Esophagus squamous epithelium (tissue), 5 donors: ENCODE results near the gene PWWP2A. TPM values are rescaled to one million over a fixed set of nuclear protein-coding genes. Genes with fewer than 3 reads are reported as not detected.

Experiments used
- DNase-seq: peaks from one replicate; lab custom pipeline; 2025; lab: John Stamatoyannopoulos, UW
- H3K27ac ChIP-seq, 4 donors: fragments of 200-600 bp; sonication (generic); one replicate each; pipeline ENCODE4 v1.5.1; 2016 to 2019; ENCODE audit warnings: mild to moderate bottlenecking in 1 of 4
- H3K27me3 ChIP-seq, 4 donors: fragments of 200-600 bp; sonication (generic); 1 replicate in 3 of 4; 2 replicates in 1 of 4; pipeline versions ENCODE4 v1.5.1 to v1.6.0; 2017 to 2021; ENCODE audit warnings: antibody characterized with exemption in 1 of 4
- H3K36me3 ChIP-seq, 3 donors: fragments of 200-600 bp; sonication (generic); one replicate each; pipeline ENCODE4 v1.5.1; 2016 to 2019
- H3K4me1 ChIP-seq, 3 donors: fragments of 200-600 bp; sonication (generic); one replicate each; pipeline ENCODE4 v1.5.1; 2017 to 2019
- H3K4me3 ChIP-seq, 4 donors: fragments of 200-600 bp; sonication (generic); 1 replicate in 3 of 4; 2 replicates in 1 of 4; pipeline ENCODE4 v1.5.1; 2016 to 2019; ENCODE audit warnings: mild to moderate bottlenecking in 2 of 4, moderate library complexity in 1 of 4
- H3K9me3 ChIP-seq, 3 donors: fragments of 200-600 bp; sonication (generic); one replicate each; pipeline ENCODE4 v1.5.1; 2016 to 2019
- POLR2A ChIP-seq, 4 donors: fragments of 450-650 bp; IDR thresholded peaks; one replicate each; pipeline ENCODE4 v1.6.1; 2017; ENCODE audit warnings: antibody characterized with exemption in 4 of 4, mild to moderate bottlenecking in 4 of 4, moderate library complexity in 3 of 4
- WGBS, 2 donors: methylation state at CpG; one replicate each; pipeline ENCODE4 v1.1.5; 2018; 5-methylcytosine and 5-hydroxymethylcytosine counted together
- intact Hi-C: fragments of 100-400 bp; cut with DNase I; formaldehyde crosslinking; loops from one replicate; pipeline ENCODE4 v1.15.0; 2022
- total RNA-seq, 4 donors: library from RNA; depleted of rRNA; stranded (reverse); fragments of >200 nt; gene quantifications; one replicate each; pipeline ENCODE4 v1.1.0, GENCODE V29; 2016
- TF ChIP-seq, protein P1 (sequence below), 6 experiments: fragments of 450-650 bp in 4 of 6; fragments of 200-600 bp in 2 of 6; sonication (generic) in 2 of 6; IDR thresholded peaks; one replicate each; pipeline ENCODE4 v1.5.1; 2016 to 2019; ENCODE audit warnings: antibody characterized with exemption in 6 of 6, mild to moderate bottlenecking in 4 of 6, moderate library complexity in 4 of 6
- donor health status: DM: yes; HTN: yes; CAD: no.

The PWWP2A gene
- total RNA-seq, 4 donors from 2014 or later: 15.3 to 20.8 (median 17.1) TPM

DNA sequence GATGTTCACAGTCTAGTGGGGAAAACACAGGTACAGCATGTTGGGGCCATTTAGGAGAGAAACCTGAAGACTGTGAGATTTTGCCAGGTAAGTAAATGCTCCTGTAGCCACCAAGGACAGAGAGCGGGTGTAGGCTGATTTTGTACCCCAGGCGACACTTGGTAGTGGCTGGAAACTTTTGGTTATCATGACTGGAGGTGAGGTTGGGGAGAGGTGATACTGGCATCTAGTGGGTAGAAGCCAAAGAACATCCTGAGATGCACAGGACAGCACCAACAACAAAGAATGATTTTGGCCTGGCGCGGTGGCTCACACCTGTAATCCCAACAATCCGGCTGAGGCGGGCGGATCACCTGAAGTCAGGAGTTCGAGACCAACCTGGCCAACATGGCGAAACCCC is 38.8 kb upstream of the PWWP2A start:
- H3K4me1 ChIP-seq: no peaks in the 10 kb centered on the region
- no peak for DNase-seq
- H3K9me3 ChIP-seq: no peaks in the 10 kb centered on the region
- H3K27ac ChIP-seq: no peak overlapping the region
- no peak overlapping the region for H3K4me3 ChIP-seq
- no peaks in the 10 kb centered on the region for H3K27me3 ChIP-seq
- intact Hi-C loops: no loop called here
- TF ChIP-seq, protein P1, sequence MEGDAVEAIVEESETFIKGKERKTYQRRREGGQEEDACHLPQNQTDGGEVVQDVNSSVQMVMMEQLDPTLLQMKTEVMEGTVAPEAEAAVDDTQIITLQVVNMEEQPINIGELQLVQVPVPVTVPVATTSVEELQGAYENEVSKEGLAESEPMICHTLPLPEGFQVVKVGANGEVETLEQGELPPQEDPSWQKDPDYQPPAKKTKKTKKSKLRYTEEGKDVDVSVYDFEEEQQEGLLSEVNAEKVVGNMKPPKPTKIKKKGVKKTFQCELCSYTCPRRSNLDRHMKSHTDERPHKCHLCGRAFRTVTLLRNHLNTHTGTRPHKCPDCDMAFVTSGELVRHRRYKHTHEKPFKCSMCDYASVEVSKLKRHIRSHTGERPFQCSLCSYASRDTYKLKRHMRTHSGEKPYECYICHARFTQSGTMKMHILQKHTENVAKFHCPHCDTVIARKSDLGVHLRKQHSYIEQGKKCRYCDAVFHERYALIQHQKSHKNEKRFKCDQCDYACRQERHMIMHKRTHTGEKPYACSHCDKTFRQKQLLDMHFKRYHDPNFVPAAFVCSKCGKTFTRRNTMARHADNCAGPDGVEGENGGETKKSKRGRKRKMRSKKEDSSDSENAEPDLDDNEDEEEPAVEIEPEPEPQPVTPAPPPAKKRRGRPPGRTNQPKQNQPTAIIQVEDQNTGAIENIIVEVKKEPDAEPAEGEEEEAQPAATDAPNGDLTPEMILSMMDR (IDR thresholded peaks at IDR 0.05): no peak
- no peak for TF ChIP-seq POLR2A (IDR thresholded peaks at IDR 0.05)
- 88 to 94% methylated on average over 9 of the region's 9 CpGs for WGBS, 2 donors
- no peaks in the 10 kb centered on the region for H3K36me3 ChIP-seq

DNA sequence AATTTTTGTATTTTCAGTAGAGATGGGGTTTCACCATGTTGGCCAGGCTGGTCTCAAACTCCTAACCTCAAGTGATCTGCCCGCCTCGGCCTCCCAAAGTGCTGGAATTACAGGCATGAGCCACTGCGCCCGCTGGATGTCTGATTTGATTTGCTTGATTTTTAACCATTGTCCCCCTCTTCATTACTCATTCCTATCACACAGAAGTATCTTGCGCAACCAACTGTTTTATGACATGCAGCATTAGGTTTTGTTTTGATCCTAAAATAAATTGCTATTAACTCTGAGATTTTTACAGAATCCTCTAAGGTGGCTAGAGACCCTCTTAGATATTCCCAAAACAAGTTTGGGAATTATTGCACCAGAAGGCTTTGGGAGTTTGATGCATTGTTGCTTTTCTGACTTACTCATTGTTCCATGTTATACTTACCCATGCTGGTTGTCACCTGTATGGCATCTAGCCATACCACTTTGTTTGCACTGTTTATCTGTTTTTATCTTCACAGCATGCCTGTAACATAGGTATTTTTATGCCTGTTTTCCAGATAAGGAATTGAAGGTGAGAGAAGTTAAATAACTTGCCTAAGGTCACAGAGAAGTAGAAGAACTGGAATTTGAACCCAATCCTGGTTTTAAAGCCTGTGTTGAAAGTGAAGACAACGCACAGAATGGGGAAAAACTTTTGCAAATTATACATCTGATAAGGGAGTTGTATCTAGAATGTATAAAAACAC is 35.9 kb upstream of the PWWP2A start:
- 64 to 80% methylated on average over 4 to 6 of the region's 6 CpGs for WGBS, 2 donors
- TF ChIP-seq POLR2A (IDR thresholded peaks at IDR 0.05): no peak
- TF ChIP-seq, protein P1 (IDR thresholded peaks at IDR 0.05): no peak
- H3K36me3 ChIP-seq: no peaks in the 10 kb centered on the region
- no peaks in the 10 kb centered on the region for H3K9me3 ChIP-seq
- H3K27ac ChIP-seq: no peak overlapping the region
- intact Hi-C loops: no loop called here
- H3K4me1 ChIP-seq: no peaks in the 10 kb centered on the region
- no peak overlapping the region for H3K4me3 ChIP-seq
- DNase-seq: no peak
- no peaks in the 10 kb centered on the region for H3K27me3 ChIP-seq

DNA sequence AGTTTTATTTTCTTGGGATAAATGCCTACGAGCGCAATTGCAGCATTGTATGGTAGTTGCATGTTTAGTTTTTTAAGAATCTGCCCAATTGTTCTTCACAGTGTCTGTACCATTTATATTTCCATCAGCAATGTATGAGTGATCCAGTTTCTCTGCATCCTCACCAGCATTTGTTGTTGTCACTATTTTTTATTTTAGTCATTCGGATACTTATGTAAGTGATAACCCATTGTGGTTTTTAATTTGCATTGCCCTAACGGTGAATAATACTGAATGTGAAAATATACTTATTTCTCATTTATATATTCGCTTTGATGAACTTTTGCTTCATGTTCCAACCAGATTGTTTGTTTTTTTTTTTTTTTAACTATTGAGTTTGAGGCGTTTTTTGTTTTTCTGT is 33.7 kb upstream of the PWWP2A start:
- WGBS, 2 donors: 80 to 82% methylated on average over 6 of the region's 6 CpGs

DNA sequence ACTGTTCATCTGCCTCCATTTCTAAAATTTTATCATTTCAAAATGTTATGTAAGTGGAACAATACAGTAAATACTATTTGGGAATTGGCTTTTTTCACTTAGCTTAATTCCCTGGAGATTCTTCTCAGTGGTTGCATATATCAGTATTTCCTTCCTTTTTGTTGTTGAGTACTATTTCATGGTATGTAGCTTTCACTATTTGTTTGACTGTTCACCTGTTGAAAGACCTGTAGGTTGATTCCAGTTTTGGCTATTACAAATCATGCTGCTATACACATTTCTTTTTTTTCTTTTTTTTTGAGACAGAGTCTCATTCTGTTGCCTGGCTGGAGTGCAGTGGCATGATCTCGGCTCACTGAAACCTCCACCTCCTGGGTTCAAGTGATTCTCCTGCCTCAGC is 33.0 kb upstream of the PWWP2A start:
- no peaks in the 10 kb centered on the region for H3K36me3 ChIP-seq
- H3K27ac ChIP-seq: no peak overlapping the region
- TF ChIP-seq, protein P1 (IDR thresholded peaks at IDR 0.05): no peak
- TF ChIP-seq POLR2A (IDR thresholded peaks at IDR 0.05): no peak
- no peak for DNase-seq
- intact Hi-C loops: no loop called here
- H3K27me3 ChIP-seq: no peaks in the 10 kb centered on the region
- H3K4me3 ChIP-seq: no peak overlapping the region
- H3K4me1 ChIP-seq: no peaks in the 10 kb centered on the region
- no peaks in the 10 kb centered on the region for H3K9me3 ChIP-seq
- 75 to 100% methylated on average over 1 of the region's 1 CpG for WGBS, 2 donors

More for the DNA sequence above, 33.7 kb upstream of the PWWP2A start:
- H3K36me3 ChIP-seq: no peaks in the 10 kb centered on the region
- no peak for DNase-seq
- no peaks in the 10 kb centered on the region for H3K27me3 ChIP-seq
- H3K9me3 ChIP-seq: no peaks in the 10 kb centered on the region
- intact Hi-C loops: no loop called here
- no peak overlapping the region for H3K4me3 ChIP-seq
- TF ChIP-seq, protein P1 (IDR thresholded peaks at IDR 0.05): no peak
- no peak for TF ChIP-seq POLR2A (IDR thresholded peaks at IDR 0.05)
- H3K27ac ChIP-seq: no peak overlapping the region
- H3K4me1 ChIP-seq: no peaks in the 10 kb centered on the region

DNA sequence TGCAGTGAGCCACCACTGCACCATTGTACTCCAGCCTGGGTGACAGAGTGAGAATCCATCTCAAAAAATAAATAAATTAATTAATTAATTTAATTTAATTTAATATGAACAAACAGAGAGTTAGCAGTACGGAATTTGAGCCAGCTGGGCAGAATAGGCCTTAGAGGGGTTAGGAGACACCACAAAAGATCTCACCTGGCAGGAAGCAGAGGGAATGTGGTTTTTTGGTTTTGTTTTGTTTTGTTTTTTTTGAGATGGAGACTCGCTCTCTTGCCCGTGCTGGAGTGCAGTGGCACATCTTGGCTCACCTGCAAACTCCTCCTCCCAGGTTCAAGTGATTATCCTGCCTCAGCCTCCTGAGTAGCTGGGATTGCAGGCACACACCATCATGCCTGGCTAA is 31.8 kb upstream of the PWWP2A start:
- no peaks in the 10 kb centered on the region for H3K9me3 ChIP-seq
- no peak overlapping the region for H3K4me3 ChIP-seq
- 75 to 79% methylated on average over 3 of the region's 3 CpGs for WGBS, 2 donors
- intact Hi-C loops: no loop called here
- H3K27me3 ChIP-seq: no peaks in the 10 kb centered on the region
- no peaks in the 10 kb centered on the region for H3K36me3 ChIP-seq
- no peak for DNase-seq
- no peak overlapping the region for H3K27ac ChIP-seq
- no peak for TF ChIP-seq POLR2A (IDR thresholded peaks at IDR 0.05)
- TF ChIP-seq, protein P1 (IDR thresholded peaks at IDR 0.05): no peak
- no peaks in the 10 kb centered on the region for H3K4me1 ChIP-seq
